Caco-2 (cell line): ENCODE data around the gene P3H4. TPM values are rescaled to one million over a fixed set of nuclear protein-coding genes. Genes with fewer than 3 reads are reported as not detected.

Experiments used
- BruUV-seq: library from RNA; stranded (reverse); fragments of 400-500 nt; replicated peaks from 2 replicates; lab custom pipeline; 2021; lab: Mats Ljungman, UMichigan
- CTCF ChIA-PET: fragments of 300-600 bp; sonication (Branson Sonifier 250); formaldehyde crosslinking; loops from one replicate; lab custom pipeline; 2022; ENCODE audit warnings: antibody characterized with exemption; lab: Charles Lee
- POLR2A ChIA-PET: fragments of 300-600 bp; sonication (Branson Sonifier 250); formaldehyde crosslinking; loops from one replicate; lab custom pipeline; 2022; ENCODE audit warnings: antibody characterized with exemption; lab: Charles Lee
- DNase-seq, 2 experiments: peaks; one replicate each; pipeline versions ENCODE4 v3.0.0 to v3.0.0-alpha.2; 2020 to 2022
- H3K27me3 ChIP-seq: replicated peaks from 2 replicates; pipeline ENCODE4 v1.6.0; 2011; ENCODE audit warnings: low read length; ENCODE audit not compliant: control insufficient read depth, insufficient read depth
- H3K36me3 ChIP-seq: 2 replicates; pipeline ENCODE4 v1.5.1; 2011; ENCODE audit warnings: low read length; ENCODE audit not compliant: control insufficient read depth, insufficient read depth
- H3K4me1 ChIP-seq: fragments of 250-450 bp; sonication (Bioruptor Pico); 2 replicates; pipeline ENCODE4 v1.5.1; 2020; ENCODE audit warnings: mild to moderate bottlenecking
- H3K4me3 ChIP-seq: 2 replicates; pipeline ENCODE4 v1.5.1; 2011; ENCODE audit warnings: low read depth, mild to moderate bottlenecking, control low read depth, low read length
- H3K9me3 ChIP-seq: fragments of 250-450 bp; sonication (Bioruptor Pico); 2 replicates; pipeline ENCODE4 v1.5.1; 2020; ENCODE audit warnings: mild to moderate bottlenecking, moderate library complexity
- H3K27ac Mint-ChIP-seq: one replicate; pipeline ENCODE4 v1.8.0; 2022; ENCODE audit warnings: mixed read lengths; ENCODE audit not compliant: unreplicated experiment
- H3K27me3 Mint-ChIP-seq: one replicate; pipeline ENCODE4 v1.8.0; 2022; ENCODE audit warnings: mixed read lengths; ENCODE audit not compliant: insufficient read depth, unreplicated experiment
- H3K36me3 Mint-ChIP-seq: one replicate; pipeline ENCODE4 v1.8.0; 2022; ENCODE audit warnings: mild to moderate bottlenecking, mixed read lengths; ENCODE audit not compliant: insufficient read depth, unreplicated experiment
- H3K4me1 Mint-ChIP-seq: one replicate; pipeline ENCODE4 v1.8.0; 2022; ENCODE audit warnings: low read depth, mixed read lengths; ENCODE audit not compliant: unreplicated experiment
- H3K4me3 Mint-ChIP-seq: one replicate; pipeline ENCODE4 v1.8.0; 2022; ENCODE audit warnings: mild to moderate bottlenecking, moderate library complexity, mixed read lengths; ENCODE audit not compliant: unreplicated experiment
- H3K9me3 Mint-ChIP-seq: one replicate; pipeline ENCODE4 v1.8.0; 2022; ENCODE audit warnings: mixed read lengths; ENCODE audit not compliant: unreplicated experiment
- CTCF ChIP-seq, 2 experiments: fragments of 200-600 bp in 1 of 2; IDR thresholded peaks; 1 replicate in 1 of 2; 2 replicates in 1 of 2; pipeline versions ENCODE4 v1.5.1 to v1.8.0; 2011 to 2022; ENCODE audit warnings: antibody characterized with exemption in 1 of 2, control low read depth in 1 of 2, inconsistent platforms in 1 of 2, low read depth in 1 of 2, low read length in 1 of 2, mild to moderate bottlenecking in 1 of 2, moderate library complexity in 1 of 2; ENCODE audit not compliant: insufficient read depth in 1 of 2, severe bottlenecking in 1 of 2, unreplicated experiment in 1 of 2
- intact Hi-C: fragments of 100-400 bp; cut with micrococcal nuclease; formaldehyde crosslinking; loops from one replicate; pipeline ENCODE4 v1.10.0; 2022; ENCODE audit not compliant: unreplicated experiment
- total RNA-seq: library from RNA; stranded (reverse); gene quantifications from 2 replicates; pipeline ENCODE4 v1.2.3, GENCODE V29; 2022

P3H4 gene
- total RNA-seq, 1 experiment from 2014 or later, result 39.2 TPM

- Mint-ChIP-seq H3K4me3 (no peak overlapping the region), H3K36me3 (peaks cover 100% of the 10 kb centered on the region), H3K4me1 (peaks cover 26% of the 10 kb centered on the region), H3K27me3 (no peaks in the 10 kb centered on the region), H3K9me3 (no peaks in the 10 kb centered on the region), H3K27ac (peak overlapping the region; percentile 26)
- Histone ChIP-seq H3K4me1 (peaks cover 30% of the 10 kb centered on the region), H3K36me3 (peaks cover 30% of the 10 kb centered on the region), H3K27me3 (no peaks in the 10 kb centered on the region), H3K9me3 (no peaks in the 10 kb centered on the region), H3K4me3 (no peak overlapping the region)
- TF ChIP-seq CTCF (IDR thresholded peaks at IDR 0.05; ENCODE audit: insufficient read depth in 1 of 2, low read depth in 1 of 2, low read length in 1 of 2, severe bottlenecking in 1 of 2, unreplicated experiment in 1 of 2), result no peak
- intact Hi-C loops, result no loop called here
- DNase-seq, result no peak
- no TSS peak for BruUV-seq
- POLR2A ChIA-PET, result no interaction called here
- CTCF ChIA-PET, result interaction anchor here (1.4 kb wide), 1 partner anchor 17 kb away, joined by 5 read pairs; the partner anchor contains the start of gene JUP
Observed at GRCh38 chr17:41769346-41769862, 42.3 kb downstream of the P3H4 start.

- Mint-ChIP-seq H3K4me3 (no peak overlapping the region), H3K27ac (peak overlapping the region; percentile 26), H3K36me3 (peaks cover 100% of the 10 kb centered on the region)
Observed at GRCh38 chr17:41768682-41769288, 43.0 kb downstream of the P3H4 start.

More at GRCh38 chr17:41768682-41769288, 43.0 kb downstream of the P3H4 start:
- TF ChIP-seq CTCF (IDR thresholded peaks at IDR 0.05; ENCODE audit: insufficient read depth in 1 of 2, low read depth in 1 of 2, low read length in 1 of 2, severe bottlenecking in 1 of 2, unreplicated experiment in 1 of 2), result no peak
- no peaks in the 10 kb centered on the region for H3K9me3 Mint-ChIP-seq
- H3K27me3 Mint-ChIP-seq, result no peaks in the 10 kb centered on the region
- peaks cover 20% of the 10 kb centered on the region for H3K4me1 Mint-ChIP-seq
- no peak for DNase-seq
- Histone ChIP-seq H3K4me3 (no peak overlapping the region), H3K27me3 (no peaks in the 10 kb centered on the region), H3K9me3 (no peaks in the 10 kb centered on the region), H3K36me3 (peaks cover 31% of the 10 kb centered on the region), H3K4me1 (peaks cover 24% of the 10 kb centered on the region)
- intact Hi-C loops, result no loop called here
- POLR2A ChIA-PET, result interaction anchor here (0.6 kb wide), 1 partner anchor 9 kb away, joined by 3 read pairs; no protein-coding TSS in a partner anchor
- no TSS peak for BruUV-seq
- CTCF ChIA-PET, result interaction anchor here (1.4 kb wide), 1 partner anchor 18 kb away, joined by 5 read pairs; the partner anchor contains the start of gene JUP
